ENCODE results near the gene ACVR2B. TPM values are rescaled to one million over a fixed set of nuclear protein-coding genes. Genes with fewer than 3 reads are reported as not detected.

ACVR2B gene
- total RNA-seq, 1 donor from 2014 or later, result 5.5 TPM

- intact Hi-C loops (cut with micrococcal nuclease), result no loop called here
- TF ChIP-seq CTCF (IDR thresholded peaks at IDR 0.05; ENCODE audit: borderline replicate concordance), result no peak
- no peaks in the 10 kb centered on the region for H3K9me3 ChIP-seq (replicated peaks)
- no peak overlapping the region for H3K4me3 ChIP-seq
- DNase-seq, result no peak
- H3K36me3 ChIP-seq, result peaks cover 96% of the 10 kb centered on the region
- peak overlapping the region; percentile 4 for H3K27ac ChIP-seq (replicated peaks)
- no peaks in the 10 kb centered on the region for H3K27me3 ChIP-seq (ENCODE audit: low read depth)
- H3K4me1 ChIP-seq, result peaks cover 4% of the 10 kb centered on the region
Observed at GRCh38 chr3:38510631-38511030, 56.9 kb downstream of the ACVR2B start.

- Histone ChIP-seq H3K4me1 (no peaks in the 10 kb centered on the region), H3K9me3 (replicated peaks) (peaks cover 4% of the 10 kb centered on the region), H3K36me3 (peaks cover 97% of the 10 kb centered on the region), H3K4me3 (no peak overlapping the region), H3K27ac (replicated peaks) (peak overlapping the region; percentile 4), H3K27me3 (ENCODE audit: low read depth) (no peaks in the 10 kb centered on the region)
- intact Hi-C loops (cut with micrococcal nuclease), result no loop called here
- no peak for TF ChIP-seq CTCF (IDR thresholded peaks at IDR 0.05; ENCODE audit: borderline replicate concordance)
- DNase-seq, result no peak
Observed at GRCh38 chr3:38511546-38511945, 57.9 kb downstream of the ACVR2B start.

- H3K27me3 ChIP-seq (ENCODE audit: low read depth), result no peaks in the 10 kb centered on the region
- no peak for DNase-seq
- H3K27ac ChIP-seq (replicated peaks), result no peak overlapping the region
- peaks cover 14% of the 10 kb centered on the region for H3K4me1 ChIP-seq
- H3K9me3 ChIP-seq (replicated peaks), result peaks cover 12% of the 10 kb centered on the region
- TF ChIP-seq CTCF (IDR thresholded peaks at IDR 0.05; ENCODE audit: borderline replicate concordance), result no peak
- peaks cover 72% of the 10 kb centered on the region for H3K36me3 ChIP-seq
- H3K4me3 ChIP-seq, result no peak overlapping the region
- intact Hi-C loops (cut with micrococcal nuclease), result no loop called here
Observed at GRCh38 chr3:38515367-38515766, 61.7 kb downstream of the ACVR2B start.

- Histone ChIP-seq H3K27me3 (ENCODE audit: low read depth) (no peaks in the 10 kb centered on the region), H3K4me1 (peaks cover 27% of the 10 kb centered on the region), H3K27ac (replicated peaks) (no peak overlapping the region), H3K9me3 (replicated peaks) (peaks cover 12% of the 10 kb centered on the region), H3K4me3 (no peak overlapping the region), H3K36me3 (peaks cover 60% of the 10 kb centered on the region)
- DNase-seq, result no peak
- intact Hi-C loops (cut with micrococcal nuclease), result no loop called here
- TF ChIP-seq CTCF (IDR thresholded peaks at IDR 0.05; ENCODE audit: borderline replicate concordance), result no peak
Observed at GRCh38 chr3:38516669-38517068, 63.0 kb downstream of the ACVR2B start.

- intact Hi-C loops (cut with micrococcal nuclease), result no loop called here
Observed at GRCh38 chr3:38519000-38519399, 65.3 kb downstream of the ACVR2B start.

More at GRCh38 chr3:38519000-38519399, 65.3 kb downstream of the ACVR2B start:
- no peak for TF ChIP-seq CTCF (IDR thresholded peaks at IDR 0.05; ENCODE audit: borderline replicate concordance)
- peak overlapping the region; percentile 78 for H3K27ac ChIP-seq (replicated peaks)
- peaks cover 53% of the 10 kb centered on the region for H3K36me3 ChIP-seq
- DNase-seq, result no peak
- no peak overlapping the region for H3K4me3 ChIP-seq
- peaks cover 44% of the 10 kb centered on the region for H3K4me1 ChIP-seq
- H3K27me3 ChIP-seq (ENCODE audit: low read depth), result no peaks in the 10 kb centered on the region
- H3K9me3 ChIP-seq (replicated peaks), result peaks cover 12% of the 10 kb centered on the region
